GM19351 (cell line): ENCODE measurements around the gene PTPRS.

Experiments used
- ATAC-seq: cut with Tn5 transposase; IDR thresholded peaks from one replicate; pipeline ENCODE4 v1.9.1; 2021; ENCODE audit warnings: mild to moderate bottlenecking, moderate library complexity; ENCODE audit not compliant: unreplicated experiment

PTPRS gene

GRCh38 chr19:5309438-5310204 is 31.0 kb downstream of the PTPRS start:
- no peak for ATAC-seq

DNA sequence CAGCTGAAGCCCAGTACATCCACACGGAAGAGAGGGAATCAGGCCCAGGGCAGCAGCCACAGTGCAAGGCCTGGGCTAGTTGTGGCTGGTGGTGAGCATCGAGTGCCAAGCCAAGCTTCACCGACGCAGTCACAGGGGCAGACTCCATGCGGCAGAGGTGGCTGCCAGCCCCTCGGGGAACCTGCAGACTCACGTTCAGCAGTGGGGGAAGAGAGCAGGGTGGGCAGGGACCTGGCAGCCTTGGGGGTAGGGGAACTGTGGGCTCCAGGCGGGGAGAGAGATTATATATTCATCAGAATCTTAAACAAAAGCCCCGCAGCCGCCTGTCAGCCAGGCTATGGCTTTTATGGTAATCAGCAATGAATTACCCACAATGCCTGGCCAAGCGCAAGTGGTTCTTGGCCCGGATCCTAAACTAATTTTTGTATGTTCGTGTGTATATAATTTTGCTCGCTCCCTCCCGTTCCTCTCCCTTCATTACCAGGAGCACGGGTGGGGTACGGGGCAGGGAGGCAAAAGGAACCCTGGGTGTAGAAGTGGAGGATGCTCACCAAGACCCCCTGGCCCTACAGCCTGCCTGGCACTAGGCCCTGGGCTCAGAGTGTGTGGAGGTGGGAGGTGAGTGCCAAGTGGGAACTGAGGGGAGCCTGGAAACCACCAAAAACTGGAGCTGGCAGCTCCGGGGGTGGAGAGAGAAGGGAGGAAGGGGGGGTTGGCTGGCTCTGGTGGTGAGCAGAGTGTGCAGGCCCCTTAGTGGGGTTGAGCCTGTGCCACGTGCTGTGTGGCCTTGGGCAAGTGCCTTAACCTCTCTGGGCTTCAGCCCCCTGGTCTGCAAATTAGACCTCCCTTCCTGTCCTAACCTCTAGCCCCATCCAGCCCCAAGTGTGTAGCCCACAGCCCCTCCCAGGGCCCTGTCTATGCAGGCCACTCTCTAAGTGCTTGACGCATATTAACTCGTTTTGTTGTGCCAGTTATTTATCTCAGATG is 31.9 kb downstream of the PTPRS start:
- no peak for ATAC-seq

DNA sequence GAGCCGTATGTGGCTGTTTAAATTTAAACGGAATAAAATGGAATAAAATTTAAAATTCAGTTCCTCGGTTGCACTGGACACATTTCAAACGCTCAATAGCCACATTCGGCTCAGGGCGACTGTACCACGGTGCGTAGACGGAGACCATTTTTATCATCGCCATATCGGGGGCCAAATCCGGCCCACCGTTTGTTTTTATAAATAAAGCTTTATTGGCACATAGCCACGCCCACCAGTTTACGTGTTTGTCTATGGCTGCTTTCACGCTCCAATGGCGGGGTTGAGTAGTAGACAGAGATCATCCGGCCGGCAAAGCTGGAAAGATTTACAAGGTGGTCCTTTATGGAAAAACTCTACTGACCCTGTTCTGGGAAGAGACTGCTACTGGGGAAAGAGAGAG is 33.0 kb downstream of the PTPRS start:
- no peak for ATAC-seq

DNA sequence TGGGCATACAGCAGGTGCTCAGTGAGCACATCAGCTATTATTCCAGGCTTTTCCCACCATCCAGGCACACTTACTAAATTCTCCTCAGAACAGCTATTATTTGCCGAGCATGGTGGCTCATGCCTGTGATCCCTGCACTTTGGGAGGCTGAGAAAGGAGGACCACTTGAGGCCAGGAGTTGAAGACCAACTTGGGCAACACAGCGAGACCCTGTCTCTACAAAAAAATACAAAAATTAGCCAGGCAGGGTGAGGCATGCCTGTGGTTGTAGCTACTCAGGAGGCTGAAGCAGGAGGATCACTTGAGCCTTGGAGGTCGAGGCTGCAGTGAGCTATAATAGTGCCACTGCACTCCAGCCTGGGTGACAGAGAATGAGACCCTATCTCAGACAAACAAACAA is 35.4 kb downstream of the PTPRS start:
- no peak for ATAC-seq

- no peak for ATAC-seq
Observed at GRCh38 chr19:5304486-5304885, 36.1 kb downstream of the PTPRS start.

- no peak for ATAC-seq
Observed at GRCh38 chr19:5303208-5303607, 37.4 kb downstream of the PTPRS start.

DNA sequence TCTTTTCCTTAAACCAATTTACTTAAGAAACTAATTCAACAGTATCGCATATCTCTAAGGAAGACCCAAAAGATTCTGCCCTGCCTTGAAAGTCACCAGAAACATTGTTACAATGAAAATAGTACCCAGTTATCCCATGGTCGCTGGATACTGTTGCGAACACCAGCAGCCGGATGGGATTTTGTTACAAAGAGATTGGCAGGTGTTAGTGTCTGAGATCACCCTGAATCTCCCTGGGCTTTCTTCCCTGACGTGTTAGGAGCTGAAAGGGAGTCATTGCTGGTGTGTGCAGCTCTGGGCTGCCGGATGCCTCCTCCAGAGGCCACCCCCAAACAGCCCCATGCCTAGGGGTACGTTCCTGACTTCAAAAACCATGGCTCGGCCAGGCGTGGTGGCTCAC is 38.2 kb downstream of the PTPRS start:
- ATAC-seq: no peak

DNA sequence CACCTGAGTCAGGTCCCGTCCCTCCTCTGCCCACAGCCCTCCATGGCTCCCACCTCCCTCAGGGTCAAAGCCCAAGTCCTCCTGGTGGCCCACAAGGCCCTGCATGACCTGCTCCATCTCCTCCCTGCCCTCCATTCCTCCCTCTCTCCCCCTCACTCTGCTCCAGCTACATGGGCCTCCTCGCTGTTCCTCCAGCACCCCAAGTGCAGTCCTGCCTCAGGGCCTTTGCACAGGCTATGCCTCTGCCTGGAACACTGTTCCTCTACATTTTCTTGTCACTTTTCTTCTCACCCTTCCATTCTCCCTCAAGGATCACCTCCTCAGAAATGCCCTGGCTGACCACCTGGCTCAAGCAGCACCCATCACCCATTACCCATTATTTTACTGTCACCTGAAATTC is 41.5 kb downstream of the PTPRS start:
- ATAC-seq: no peak

GRCh38 chr19:5298471-5298901 is 42.1 kb downstream of the PTPRS start:
- no peak for ATAC-seq

DNA sequence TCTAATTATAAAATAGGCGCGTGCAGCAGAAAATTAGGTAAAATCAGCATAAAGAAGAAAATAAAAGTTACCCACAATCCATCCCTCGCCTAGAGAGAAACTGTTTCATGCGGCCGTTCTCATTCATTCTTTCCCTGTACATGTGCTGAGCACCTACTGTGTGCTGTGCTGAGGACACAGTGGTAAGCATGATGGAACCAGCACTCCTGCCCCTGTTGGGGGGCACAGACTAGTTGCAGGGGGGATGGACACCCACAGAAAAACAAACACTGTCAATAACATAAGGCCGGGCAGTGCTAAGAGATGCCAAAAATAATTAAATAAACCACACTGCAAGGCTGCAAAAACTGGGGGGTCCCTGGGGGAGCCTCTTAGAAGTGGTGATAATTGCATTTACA is 43.3 kb downstream of the PTPRS start:
- ATAC-seq: no peak

DNA sequence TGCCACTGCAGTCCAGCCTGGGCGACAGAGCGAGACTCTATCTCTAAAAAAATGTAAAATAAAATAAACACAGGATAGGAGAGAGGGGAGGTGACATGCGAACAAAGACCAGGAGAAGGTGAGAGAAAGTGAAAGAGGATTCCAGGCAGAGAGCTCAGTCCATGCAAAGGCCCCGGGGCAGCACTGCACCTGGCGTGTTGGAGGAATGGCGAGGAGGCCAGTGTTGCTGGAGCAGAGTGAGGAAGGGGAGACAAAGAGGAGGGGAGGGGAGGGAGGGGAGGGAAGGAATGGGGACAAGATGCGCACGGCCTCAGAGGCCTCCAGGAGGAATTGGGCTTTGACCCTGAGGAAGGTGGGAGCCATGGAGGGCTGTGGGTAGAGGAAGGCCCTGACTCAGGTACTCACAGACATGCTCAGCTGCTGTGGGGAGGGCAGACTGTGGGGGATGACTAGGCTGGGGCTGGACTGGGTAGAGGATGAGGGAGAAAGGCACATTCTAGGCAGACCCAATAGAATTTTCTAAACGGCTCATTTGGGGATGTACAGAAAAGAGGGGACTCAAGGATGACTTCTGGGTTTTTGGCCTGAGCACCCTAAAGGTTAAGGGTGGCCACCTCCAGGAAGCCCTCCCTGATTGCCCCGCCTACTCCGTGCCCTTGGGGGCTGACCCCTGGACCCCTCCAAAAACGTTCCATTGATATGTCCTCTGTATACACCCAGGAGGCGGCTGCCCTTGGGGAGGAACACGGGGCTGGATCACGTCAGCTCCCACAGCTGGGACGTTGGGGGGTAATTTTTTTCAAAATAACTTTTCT is 43.9 kb downstream of the PTPRS start:
- no peak for ATAC-seq

DNA sequence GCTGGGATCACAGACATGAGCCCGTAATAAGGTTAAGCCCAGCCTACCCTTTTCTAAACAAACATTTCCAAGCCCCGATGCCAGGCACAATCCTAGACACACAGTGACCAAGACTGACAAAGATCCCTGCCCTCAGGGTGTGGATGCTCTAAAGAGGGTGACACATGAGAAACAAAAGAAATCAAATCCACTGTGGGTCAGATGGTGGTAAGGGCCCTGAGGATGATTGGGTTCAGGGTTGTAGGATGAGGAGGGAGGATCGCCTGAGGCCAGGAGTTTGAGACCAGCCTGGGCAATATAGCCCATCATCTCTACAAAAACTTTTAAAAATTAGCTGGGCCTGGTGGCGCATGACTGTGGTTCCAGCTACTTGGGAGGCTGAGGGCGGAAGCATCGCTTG is 44.6 kb downstream of the PTPRS start:
- ATAC-seq: no peak

DNA sequence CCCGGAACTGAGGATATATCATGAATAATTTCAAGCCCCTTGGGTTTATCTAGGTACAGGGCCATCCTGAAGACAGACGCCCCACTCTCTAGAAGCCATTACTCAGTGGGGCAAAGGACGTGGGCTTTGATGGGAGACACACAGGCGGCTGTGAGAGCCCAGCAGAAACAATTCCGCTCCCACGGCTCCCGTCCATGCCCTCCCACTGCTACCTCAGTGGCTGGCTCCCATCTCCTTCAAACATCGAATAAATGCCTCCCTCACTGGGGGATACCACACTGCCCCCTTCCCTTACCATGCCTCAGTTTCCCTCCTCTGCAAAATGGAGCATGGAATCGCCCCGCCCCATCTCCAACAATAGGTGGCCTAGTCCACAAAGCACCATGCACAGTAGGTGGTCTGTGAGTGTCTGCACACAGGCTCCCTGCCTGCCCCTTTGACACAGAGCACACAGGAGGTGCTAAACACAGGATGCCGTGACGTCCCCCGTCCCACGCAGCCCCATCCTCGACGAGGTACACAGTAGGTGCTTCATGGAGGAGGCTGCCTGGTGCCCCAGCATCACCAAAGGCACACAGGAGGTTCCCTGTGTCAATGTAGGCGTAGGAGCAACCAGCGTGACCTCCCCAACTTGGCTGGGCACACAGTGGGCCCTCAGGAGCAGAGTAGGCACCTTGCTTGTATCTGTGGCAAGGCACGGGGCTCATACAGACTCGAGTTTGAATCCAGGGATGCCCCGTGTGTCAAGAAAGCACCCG is 46.0 kb downstream of the PTPRS start:
- ATAC-seq: no peak

GRCh38 chr19:5293612-5294378 is 46.8 kb downstream of the PTPRS start:
- no peak for ATAC-seq

- peak; percentile 58 for ATAC-seq
Observed at GRCh38 chr19:5292822-5293611, 47.6 kb downstream of the PTPRS start.

DNA sequence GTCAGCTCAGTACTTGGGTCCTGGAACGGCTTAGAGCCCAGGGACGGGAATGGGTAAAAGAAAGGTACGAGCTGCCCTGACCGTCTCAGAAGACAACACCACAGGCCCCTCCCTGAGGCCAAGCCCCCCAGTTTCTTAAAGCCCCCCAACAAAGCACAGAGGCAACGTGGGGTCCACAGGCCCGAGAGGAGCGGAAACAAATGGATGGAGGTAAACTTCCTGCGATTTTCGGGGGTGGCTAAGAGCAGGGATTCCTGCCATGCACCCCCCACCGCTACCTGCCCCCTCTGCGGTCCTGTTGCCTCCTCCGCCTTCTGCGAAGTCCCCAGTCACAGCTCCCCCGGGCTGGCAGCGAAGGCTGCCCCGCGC is 48.2 kb downstream of the PTPRS start:
- ATAC-seq: no peak

DNA sequence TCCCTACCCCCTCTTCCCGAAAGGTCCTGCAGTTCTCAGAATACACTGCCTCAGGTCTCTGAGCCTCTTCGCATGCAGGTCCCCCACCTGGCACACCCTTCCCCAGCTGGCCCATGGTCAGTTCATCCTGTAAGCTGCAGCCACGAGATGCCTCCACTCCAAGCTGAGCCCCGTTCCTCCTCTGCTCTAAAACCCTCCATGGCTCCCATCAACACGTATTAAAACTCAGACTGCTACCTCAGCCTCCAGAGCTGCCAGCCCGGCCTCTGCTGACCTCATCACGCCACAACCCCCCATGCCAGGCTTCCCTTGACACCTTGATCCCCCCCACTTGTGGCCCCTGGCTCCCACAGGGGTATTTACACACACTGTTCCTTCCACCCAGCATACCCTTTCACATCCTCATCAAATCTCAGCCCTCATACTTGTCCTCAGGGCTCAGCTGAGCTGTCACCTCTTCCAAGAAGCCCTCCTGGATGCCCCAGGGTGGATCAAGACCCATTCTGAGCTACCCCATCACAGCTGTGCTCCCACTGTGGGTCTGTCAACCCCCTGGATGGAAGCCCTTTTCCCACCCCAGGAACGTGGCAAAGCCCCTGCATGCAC is 48.9 kb downstream of the PTPRS start:
- ATAC-seq: no peak
